Measurements from ENCODE around the gene TPP1.
A peak's percentile ranks its signal among the peaks of the same experiment; 100 is the strongest.

Gene TPP1

DNA sequence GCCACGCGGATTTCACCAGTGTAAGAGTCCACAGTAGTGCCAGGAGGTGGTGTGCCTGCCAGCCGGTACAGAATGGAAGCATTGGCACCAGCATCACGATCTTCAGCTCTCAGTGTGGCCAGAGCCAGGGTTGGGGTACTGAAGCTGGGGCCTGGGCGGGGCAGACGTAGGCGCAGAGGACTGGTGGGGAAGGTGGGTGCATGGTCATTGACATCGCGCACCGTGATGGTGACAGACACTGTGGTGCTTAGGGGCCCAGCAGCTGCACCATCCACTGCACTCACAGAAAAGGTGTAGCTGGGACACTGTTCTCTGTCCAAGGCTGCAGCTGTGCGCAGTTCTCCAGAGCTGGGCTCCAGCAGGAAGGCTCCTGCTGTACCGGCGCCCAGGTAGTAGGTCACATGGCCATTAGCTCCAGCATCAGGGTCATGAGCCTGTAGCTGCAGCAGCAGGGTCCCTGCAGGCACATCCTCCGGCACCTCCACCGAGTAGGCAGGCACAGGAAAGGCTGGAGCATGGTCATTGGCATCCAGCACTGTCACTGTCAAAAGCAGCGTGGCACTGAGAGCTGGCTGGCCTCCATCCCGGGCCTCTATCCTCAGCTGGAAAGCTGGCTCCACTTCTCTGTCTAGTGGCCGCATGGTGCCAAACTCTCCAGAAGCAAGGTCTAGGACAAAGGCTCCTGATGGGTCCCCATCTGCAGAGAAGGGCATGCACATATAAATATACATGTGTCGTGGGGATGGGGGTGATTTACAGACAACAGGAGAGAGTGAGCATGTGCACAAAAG is 7.9 kb upstream of the TPP1 start:
- DNase-seq = no peak

DNA sequence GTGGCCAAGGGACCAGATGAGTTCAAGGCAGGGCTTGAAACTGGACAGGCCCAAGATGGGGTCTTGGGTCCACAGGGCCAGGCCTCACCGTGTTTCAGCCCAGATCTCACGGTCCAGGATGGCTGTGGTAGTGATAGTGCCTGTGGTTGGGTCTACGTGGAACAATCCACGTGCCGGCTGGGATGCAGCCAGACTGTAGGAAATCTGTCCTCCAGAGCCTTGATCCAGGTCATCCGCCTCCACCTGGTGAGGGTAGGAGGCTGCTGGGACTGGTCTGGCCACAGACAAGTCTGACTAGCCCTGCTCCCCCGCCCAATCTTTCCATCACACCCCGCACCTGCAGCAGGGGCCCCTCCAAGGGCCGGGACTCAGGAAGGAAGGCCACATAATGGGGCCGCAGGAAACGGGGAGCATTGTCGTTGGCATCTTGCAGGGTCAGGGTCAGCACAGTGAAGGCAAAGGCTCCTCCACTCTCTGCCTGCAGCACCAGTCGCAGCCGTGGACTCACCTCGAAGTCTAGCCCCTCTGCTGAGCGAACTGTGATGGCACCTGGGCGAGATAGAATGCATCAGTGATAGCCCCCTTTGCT is 6.7 kb upstream of the TPP1 start:
- no peak for DNase-seq

DNA sequence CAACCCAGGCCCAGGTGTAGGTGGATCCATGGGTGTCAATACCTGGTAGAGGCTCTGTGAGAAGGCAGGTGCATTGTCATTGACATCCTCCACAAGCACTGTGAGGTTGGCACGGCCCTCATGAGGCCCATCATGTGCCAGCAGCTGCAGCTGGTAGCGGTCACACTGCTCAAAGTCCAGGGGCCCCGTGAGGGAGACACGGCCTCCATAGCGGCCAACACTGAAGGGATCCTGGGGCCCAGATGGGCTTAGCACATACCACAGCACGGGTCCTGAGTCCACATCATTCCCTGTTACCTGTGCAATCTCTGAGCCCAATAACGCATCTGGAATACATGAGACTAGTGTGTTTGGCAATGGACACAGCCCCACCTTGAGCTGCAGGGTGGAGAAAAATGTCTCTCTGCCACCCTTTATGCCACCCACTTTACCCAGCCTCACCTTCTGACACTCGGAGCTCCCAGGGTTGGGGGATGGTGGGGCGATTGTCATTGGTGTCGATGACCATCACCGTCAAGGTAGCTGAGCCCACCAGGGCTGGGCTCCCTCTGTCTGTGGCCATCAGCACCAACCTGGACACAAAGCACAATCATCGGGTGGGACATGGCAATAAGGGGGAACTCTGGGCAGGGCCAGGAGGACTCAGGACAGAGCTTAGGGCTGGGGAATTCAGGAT is 6.1 kb upstream of the TPP1 start:
- no peak for DNase-seq

DNA sequence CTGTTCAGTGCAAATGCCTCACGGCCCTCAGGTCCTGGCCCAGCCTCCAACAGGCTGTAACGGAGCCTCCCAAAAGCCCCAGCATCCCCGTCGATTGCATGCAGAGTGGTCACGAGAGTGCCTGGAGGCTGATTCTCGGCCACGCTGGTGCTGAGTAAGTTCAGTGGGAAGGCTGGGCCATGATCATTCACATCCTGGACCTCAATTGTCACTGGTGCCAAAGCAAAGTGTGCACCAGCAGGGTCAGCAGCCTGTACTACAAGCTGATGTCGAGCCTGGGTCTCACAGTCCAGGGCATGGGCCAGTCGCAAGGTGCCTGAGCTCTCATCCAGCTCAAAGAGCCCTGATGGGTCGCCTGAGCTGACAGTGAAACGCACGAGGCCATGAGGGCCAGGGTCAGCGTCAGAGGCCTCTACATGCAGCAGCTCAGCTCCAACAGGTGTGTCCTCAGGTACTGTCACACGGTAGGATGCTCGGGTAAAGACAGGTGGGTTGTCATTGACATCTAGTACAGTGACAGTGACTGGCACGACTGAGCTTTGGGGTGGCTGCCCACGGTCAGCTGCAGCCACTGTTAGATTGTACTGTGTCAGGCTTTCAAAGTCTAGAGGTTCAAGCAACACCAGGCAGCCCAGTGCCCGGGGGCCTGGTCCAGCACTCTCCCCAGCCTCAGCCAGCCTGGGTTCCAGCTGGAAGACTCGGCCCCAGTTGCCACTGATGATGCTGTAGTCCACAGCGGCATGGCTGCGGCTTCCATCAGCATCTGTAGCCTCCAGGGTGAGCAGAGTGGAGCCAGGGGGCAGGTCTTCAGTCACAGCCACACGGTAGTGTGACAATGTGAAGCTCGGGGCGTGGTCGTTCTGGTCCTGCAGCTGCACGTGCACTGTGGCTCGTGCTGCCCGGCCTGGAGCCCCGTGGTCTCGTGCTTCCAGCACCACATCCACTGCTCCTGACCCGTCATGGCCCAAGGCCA is 4.5 kb upstream of the TPP1 start:
- DNase-seq = no peak

DNA sequence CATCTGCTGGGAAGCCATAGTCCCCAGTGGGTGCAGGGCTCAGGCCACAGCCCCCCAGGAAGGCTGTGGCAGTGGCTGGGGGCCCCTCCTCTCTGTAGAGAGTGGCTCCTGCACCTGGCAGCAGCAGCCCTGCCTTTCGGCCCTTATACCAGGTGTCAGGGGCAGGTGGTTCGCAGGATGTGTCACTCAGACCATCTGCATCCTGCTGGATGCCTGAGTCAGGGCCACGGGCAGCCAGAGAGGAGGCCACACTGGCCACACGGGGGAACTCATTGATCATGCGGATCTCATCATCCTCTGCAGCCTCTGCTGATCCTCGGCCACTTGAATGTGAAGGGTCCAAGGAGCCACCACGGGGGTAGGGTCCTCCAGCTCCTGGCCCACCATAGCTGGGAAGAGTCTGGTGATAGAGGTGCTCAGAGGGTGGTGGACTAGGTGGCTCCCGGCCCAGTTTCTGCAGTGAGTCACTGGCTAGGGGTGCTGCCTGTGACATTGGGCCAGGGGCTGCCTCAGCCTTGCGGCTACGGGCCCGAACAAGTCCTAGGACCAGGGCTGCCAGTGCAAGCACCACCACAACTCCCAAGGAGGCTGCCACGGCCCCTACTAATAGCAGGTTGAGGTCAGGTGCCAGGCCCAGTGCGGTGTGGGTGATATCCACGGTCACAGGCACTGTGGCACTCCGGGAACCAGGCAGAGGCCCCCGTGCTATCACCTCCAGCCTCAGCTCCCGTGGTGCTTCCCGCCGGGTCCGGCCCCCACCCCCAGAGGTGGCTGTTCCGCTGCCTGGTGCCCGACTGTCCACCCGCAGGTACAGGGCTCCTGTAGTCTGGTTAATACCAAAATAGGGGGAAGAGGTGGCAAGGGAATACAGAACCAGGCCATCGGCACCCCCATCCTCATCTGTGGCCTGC is 3.3 kb upstream of the TPP1 start:
- peak; percentile 28 for DNase-seq

DNA sequence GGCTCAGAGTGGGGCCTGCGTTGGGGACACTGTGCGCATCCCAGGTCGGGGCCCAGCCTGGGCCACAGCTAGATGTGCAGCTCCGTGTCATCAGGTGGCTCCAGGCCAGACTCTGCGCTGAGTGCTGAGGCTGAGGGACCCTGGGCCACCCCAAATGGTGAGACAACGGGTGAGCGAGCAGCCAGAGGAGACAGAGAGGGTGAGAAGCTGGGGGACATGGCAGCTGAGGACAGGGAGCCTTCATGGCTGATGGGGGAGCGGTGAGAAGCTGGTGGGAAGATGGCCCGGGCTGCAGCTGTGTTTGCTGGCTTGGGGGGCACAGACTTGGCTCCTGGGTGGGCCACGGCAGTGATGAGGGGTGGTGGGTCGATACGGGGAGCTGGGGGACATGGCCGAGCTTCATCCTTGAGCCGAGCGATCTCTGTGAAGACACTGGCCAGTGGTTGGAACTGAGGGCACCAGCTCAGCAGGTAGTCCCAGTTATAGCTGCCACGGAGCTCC is 2.5 kb upstream of the TPP1 start:
- no peak for DNase-seq

DNA sequence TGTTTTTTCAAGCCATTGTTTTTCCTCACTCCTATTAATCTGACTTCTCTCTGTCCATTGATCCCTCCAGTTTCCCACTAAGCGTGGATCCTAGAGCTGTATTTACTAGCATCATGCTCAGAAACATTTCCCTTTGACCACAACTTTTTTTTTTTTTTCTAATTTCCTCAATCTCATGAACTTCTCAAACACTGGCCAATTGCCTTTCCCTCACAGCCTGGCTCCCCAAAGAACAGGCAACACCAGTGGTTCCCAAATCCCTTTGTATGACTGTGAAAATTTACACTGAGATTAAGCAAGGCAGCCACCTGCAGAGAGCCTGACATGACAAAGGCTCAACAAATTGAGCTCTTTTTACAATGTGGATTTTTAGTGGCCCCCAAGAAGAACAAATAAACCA is 1.4 kb upstream of the TPP1 start:
- no peak for DNase-seq

DNA sequence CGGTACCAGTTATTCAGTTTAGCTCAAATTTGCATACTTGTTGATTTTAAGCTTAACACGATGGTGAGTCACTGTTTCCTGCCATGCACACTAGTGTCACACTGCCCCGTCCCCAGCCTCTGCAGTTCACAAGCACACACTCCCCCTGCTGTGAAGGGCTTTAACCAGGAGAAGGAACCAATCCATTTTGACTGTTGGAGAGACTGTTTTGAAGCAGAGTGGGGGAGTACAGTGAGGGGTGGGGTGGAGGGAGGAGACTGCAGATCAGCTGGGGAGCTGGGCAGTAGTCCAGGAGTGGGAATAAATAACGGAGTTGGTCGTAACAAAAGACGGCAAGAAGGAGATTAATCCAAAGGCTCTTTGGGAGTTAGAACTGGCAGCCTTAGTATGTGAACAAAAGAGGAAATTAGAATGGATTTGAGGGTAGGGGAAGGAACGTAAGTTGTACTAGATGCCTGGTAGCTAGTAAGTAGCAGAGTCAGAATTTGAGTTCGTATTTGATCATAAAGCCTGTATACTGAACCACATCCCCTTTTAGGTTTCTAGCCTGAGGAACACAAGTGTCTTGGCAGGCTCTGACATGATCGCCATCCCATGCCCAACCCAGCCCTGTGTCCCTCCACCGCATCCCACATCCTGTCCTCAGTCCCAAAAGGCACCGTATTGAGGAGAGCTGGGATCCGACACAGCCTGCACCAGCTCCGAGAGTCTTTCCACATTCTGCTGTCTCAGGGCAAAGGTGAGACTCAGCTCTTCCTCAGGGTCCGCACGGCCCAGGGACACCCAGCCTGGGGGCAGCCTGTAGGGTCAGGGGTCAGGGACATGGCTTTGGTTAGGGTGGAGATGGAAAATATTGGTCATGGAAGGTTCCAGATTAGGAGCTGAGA is 862 bp downstream of the TPP1 start:
- DNase-seq = peak; percentile 33

DNA sequence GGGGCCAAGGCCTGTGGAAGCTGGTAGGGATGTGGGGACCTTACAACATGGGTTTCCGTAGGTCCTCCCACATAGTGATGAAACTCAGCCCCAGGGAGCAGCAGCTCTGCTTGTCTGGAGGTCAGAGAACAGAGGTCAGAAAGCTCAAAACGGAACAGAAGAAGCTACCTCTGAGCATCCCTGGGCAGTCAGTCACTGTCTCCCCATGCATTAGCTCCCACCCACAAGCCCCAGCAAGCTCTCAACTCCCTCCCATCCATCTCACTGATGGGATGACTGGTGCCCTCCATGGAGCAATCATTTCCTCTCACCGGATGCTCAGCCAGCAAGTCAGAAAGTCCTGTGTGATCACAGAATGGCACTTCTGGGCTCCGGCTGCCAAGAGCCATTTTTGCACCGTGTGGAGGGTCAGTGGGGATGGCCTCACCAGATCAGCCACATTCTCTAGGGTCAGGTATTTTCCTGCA is 1.9 kb downstream of the TPP1 start:
- DNase-seq = no peak

DNA sequence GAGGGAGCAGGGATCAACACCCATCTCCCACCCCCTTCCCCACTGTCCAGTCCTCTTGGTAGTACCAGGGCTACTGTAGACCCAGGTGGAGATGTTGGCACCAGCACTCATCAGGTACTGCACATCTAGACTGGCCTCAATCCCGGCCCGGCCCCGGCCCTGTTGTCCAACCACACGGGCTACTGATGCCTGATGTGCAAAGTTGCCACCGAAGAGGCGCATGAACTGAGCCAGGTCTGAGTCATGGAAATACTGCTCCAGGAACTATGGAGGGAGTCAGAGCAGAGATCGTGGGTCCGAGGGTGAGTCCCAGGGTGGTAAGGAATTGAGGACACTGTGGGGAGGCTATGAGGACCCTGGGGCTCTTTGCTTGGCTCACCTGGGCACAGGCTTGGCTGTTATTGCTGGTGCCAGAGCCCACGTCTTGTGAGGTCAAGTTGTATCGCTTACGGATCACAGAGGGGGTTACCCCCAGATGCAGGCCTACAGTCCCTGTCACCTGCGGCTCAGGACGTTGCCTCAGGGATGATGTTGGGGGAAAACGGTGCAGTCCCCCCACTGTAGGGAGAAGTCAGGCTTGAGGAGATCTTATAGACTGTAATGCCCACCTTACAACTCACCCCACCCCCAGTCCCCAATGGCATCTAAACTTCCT is 2.5 kb downstream of the TPP1 start:
- DNase-seq = no peak

DNA sequence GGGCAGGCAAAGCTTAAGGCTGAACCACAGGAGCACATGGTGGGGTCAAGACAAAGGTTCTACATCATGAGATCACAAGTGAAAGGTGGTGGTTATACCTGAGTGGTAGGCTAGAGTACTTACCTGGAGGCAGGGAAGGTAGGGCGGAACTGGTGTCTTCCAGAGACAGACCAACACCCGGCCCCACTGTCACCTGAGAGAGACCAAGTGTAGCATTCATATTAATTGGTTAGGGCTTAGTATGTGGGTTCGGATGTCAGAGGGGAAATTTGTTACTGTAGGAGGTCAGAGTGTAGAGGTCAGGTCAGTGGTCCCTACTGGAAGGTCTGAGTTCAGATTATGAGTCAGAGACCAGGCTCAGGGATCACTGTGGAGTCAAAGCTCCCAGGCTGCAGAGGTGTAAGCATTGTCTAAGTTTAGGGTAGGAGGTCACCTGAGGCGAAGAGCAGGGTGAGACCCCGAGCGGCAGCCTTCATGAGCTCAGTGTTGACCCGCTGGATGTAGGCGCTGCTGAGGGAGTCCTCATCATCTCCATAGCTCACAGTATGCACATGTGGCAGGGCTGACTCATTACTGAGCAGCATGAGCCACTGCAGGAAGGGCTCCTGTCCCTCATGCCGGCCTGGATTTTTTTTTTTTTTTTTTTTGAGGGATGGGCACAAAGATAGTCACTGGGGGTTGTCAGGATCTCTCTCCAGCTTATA is 3.2 kb downstream of the TPP1 start:
- no peak for DNase-seq

DNA sequence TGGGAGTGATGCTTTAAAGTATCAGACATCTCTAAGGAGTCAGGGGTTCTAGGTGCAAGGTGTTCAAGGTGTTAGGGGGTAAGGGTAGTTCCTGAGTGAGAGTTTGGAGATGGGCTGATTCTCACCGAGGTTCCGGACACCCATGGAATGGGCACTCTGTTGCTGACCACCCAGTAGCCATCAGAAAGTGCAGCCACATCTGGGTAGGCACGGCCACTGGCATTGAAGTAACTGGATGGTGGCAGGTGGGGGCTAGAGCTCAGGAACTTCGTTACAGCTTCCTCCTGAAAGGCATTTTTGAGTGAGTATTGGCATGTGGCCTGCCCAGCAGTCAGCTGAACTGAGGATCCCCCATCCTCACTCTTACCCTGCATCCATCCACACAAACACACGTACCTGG is 4.2 kb downstream of the TPP1 start:
- no peak for DNase-seq

DNA sequence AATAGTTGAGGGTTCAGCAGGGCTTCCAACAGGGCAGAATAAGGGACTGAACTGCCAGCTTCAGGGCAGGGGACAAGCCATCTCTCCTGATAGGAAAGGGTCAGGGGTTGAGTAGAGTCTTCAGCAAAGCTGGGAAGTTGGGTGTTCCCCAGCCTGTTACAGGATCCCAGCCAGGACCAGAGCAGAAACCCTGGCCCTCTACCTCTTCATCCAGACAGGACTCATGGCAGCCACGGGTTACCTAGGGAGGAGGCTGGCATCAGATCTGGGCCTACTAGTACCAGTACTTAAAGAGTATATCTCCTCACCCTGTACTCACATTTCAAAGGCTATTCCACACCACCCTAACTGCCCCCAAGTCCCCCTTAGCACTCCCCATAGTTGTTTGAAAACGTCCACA is 4.8 kb downstream of the TPP1 start:
- DNase-seq = no peak

DNA sequence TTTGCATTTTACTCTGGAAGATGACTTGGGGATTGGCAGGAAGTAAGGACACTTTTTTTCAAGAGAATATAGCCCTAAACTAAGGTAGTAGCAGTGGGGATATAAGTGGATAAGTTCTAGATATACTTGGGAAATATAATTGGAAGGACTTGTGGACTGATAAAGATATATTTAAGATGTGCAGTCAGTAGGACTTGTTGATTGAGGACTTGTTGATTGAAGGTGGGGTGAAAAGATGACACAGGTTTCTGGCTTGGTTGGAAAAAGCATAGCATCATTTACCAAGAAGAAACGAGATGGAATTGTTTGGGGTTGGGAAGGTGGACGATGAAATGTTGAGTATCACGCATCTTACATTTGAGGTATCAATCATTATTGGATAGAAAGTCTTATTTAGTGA is 5.7 kb downstream of the TPP1 start:
- DNase-seq = no peak

DNA sequence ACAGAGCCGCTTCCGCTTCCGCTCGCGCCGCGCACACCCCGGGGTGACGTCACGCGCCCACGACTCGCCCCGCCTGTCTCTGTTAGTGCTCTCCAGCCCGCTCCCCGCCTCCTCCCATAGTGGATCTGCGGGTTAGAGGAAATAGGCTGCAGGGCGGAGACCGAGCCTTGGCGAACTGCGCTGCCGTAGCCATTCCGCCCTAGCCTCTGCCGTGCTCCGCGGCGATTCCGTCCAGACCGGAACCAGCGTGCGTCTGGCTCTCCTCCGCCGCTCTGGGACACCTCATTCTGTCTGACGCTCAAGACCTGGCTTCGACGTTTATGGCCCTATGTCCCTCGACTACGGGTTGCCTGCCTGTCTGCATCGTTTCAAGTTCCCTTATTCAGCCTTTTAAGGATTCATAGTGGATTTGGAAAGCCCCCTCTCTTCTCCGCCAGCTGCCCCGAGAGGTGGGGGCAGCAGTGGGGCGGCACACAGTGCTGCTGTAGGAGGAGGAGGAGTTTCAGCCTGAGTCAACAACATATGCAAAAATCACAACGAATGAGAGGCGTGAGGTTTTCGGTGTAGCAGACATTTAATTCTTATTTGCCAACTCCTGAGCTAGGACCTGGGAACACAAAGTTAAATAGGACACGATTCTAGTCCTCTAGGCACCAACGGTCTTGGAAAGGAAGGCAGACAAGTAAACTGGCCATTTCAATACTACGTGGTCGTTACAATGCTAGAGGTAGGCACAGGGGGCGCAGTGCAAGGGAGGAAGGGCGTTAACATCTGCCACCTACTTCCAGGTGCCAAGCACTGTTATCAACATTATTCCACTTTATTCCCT is 6.8 kb downstream of the TPP1 start, which contains the start of gene TAF10:
Gene TAF10, minus strand, starts transcription at position 4 of the 829 bp plus-strand sequence. CDS start 27 bp downstream, outside the sequence.
- peak; percentile 98 for DNase-seq

DNA sequence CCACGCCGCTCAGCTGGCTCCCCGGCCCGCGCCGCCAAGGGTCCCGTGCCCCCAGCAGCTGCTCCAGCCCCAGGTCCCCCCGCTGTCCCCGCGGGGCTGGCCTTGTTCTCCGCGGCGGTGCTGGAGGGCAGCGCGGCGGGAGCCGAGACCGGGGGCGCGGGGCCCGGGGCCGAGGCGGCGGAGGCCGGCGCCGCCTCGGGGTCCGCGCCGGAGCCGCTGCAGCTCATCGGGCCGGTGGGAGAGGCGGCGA is 7.3 kb downstream of the TPP1 start:
- DNase-seq = no peak

DNA sequence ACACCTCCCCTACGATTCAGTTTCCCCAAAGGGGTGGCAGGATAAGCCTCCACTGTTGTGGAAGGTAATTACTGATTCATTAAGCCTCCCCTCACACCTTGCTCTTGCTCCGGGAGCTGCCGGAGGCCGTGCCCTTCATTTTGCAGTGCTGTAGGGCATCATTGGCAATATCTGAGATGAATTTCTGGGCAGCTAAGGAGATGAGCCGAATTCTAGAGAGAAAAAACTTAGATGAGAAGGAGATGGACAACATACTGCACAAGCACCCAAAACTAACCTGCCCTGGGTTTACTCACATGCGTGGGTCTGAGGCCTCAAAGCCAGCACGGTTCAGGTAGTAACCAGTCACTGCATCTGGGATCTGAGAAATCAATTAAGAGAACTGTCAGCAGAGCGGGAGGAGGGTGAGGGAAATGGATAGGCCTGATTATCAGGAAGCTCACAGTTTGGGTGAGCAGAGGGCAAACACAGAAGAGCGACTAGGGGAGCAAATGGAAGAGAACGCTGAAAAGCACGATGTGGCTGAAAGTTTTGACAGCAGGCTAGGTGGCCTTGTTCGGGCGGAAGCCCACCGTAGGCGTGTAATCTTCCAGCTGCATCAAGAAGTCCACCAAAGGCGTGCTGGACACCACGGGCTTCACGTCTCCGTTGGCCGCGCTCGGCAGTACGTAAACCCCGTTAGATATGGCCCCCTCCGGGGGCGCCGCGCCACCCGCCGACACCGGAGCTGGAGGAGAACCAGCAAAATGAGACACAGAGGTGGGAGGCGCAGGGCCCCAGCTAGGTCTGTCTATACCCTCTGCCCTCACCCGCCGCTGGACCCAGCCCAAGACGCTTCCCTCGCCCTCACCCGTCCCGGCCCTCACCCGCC is 7.9 kb downstream of the TPP1 start:
- DNase-seq = peak; percentile 47

DNA sequence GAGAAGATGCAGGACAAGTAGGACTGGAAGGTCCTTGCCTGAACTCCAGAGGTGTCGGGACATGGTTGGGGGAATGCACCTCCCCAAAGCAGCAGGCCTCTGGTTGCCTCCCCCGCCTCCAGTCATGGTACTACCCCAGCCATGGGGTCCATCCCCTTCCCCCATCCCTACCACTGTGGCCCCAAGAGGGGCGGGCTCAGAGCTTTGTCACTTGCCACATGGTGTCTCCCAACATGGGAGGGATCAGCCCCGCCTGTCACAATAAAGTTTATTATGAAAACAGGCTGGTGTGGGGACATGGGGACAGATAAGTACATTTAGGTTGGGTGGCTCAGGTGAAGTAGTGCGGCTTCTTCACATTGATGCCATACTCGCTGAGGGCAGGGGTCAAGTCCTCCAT is 8.6 kb downstream of the TPP1 start:
- DNase-seq = no peak

Measured in NCI-H69 (cell line).